B cell (primary cell): ENCODE data around the gene CCR9. TPM values are rescaled to one million over a fixed set of nuclear protein-coding genes. Genes with fewer than 3 reads are reported as not detected.

Experiments
- ATAC-seq: fragments of 200-7000 bp; cut with Tn5 transposase; one replicate; pipeline ENCODE4 v1.10.0; 2021; ENCODE audit warnings: low read depth, mild to moderate bottlenecking, moderate number of reproducible peaks, moderate library complexity
- CTCF ChIA-PET: fragments of 350-600 bp; sonication (Branson Sonifier 250); formaldehyde crosslinking; loops from one replicate; lab custom pipeline; 2021; ENCODE audit warnings: antibody characterized with exemption, inconsistent platforms; lab: Charles Lee
- POLR2A ChIA-PET: fragments of 350-600 bp; sonication (Branson Sonifier 250); formaldehyde crosslinking; loops from one replicate; lab custom pipeline; 2021; ENCODE audit warnings: antibody characterized with exemption; lab: Charles Lee
- DNase-seq: peaks from one replicate; pipeline ENCODE4 v3.0.0; 2013
- H2AFZ ChIP-seq: 2 replicates; pipeline ENCODE4 v1.6.1; 2012; ENCODE audit warnings: mild to moderate bottlenecking, low read depth, low read length; ENCODE audit not compliant: insufficient read depth, poor library complexity, severe bottlenecking
- H3K27ac ChIP-seq, 2 donors: 1 replicate in 1 of 2; 2 replicates in 1 of 2; pipeline ENCODE4 v1.5.1; 2012 to 2013; ENCODE audit warnings: low read length in 2 of 2, mild to moderate bottlenecking in 2 of 2, moderate library complexity in 1 of 2
- H3K27me3 ChIP-seq, 4 experiments: fragments of 200-600 bp in 1 of 4; sonication (generic) in 1 of 4; replicated peaks in 1 of 4; 1 replicate in 2 of 4; 2 replicates in 2 of 4; pipeline versions ENCODE4 v1.6.1 to v1.7.0; 2013 to 2016; ENCODE audit warnings: low read length in 3 of 4, mild to moderate bottlenecking in 2 of 4, mixed read lengths in 1 of 4, moderate library complexity in 1 of 4; ENCODE audit not compliant: insufficient read depth in 4 of 4, control insufficient read depth in 3 of 4; ENCODE audit errors: control extremely low read depth in 1 of 4
- H3K36me3 ChIP-seq, 2 experiments: replicated peaks in 1 of 2; 1 replicate in 1 of 2; 2 replicates in 1 of 2; pipeline versions ENCODE4 v1.6.1 to v1.7.1; 2013; ENCODE audit warnings: low read length in 1 of 2; ENCODE audit not compliant: insufficient read depth in 2 of 2, control insufficient read depth in 1 of 2; ENCODE audit errors: control extremely low read depth in 1 of 2, extremely low read depth in 1 of 2
- H3K4me1 ChIP-seq, 2 donors: fragments of 200-600 bp in 1 of 2; sonication (generic) in 1 of 2; 1 replicate in 1 of 2; 2 replicates in 1 of 2; pipeline versions ENCODE4 v1.5.1 to v1.6.1; 2013 to 2017; ENCODE audit warnings: low read length in 2 of 2; ENCODE audit not compliant: control insufficient read depth in 2 of 2, insufficient read depth in 2 of 2
- H3K4me2 ChIP-seq: replicated peaks from 2 replicates; pipeline ENCODE3; 2012; ENCODE audit warnings: mild to moderate bottlenecking, low read depth, low read length; ENCODE audit not compliant: poor library complexity, severe bottlenecking
- H3K4me3 ChIP-seq, 5 experiments: fragments of 200-600 bp in 1 of 5; sonication (generic) in 1 of 5; 1 replicate in 3 of 5; 2 replicates in 2 of 5; pipeline versions ENCODE4 v1.5.1 to v1.7.0; 2011 to 2016; ENCODE audit warnings: low read length in 4 of 5, mild to moderate bottlenecking in 4 of 5, low read depth in 2 of 5, control low read depth in 1 of 5, moderate library complexity in 1 of 5; ENCODE audit not compliant: insufficient read depth in 1 of 5; ENCODE audit errors: control extremely low read depth in 1 of 5, extremely low read depth in 1 of 5
- H3K79me2 ChIP-seq: fragments of 200-600 bp; sonication (generic); one replicate; pipeline ENCODE4 v1.6.0; 2016; ENCODE audit warnings: low read length; ENCODE audit not compliant: control insufficient read depth, insufficient read depth
- H3K9ac ChIP-seq: fragments of 200-600 bp; sonication (generic); 2 replicates; pipeline ENCODE4 v1.6.1; 2017; ENCODE audit warnings: mild to moderate bottlenecking, low read length, moderate library complexity
- H3K9me3 ChIP-seq, 3 donors: one replicate each; pipeline versions ENCODE4 v1.6.1 to v1.7.1; 2013; ENCODE audit warnings: low read length in 2 of 3; ENCODE audit not compliant: control insufficient read depth in 2 of 3, insufficient read depth in 1 of 3; ENCODE audit errors: control extremely low read depth in 1 of 3
- H4K20me1 ChIP-seq: 2 replicates; pipeline ENCODE4 v1.6.0; 2012; ENCODE audit warnings: mild to moderate bottlenecking, low read length; ENCODE audit not compliant: insufficient read depth, control insufficient read depth, poor library complexity, severe bottlenecking
- H3K27ac Mint-ChIP-seq: one replicate; pipeline ENCODE4 v1.8.0; 2021; ENCODE audit warnings: mixed read lengths
- H3K27me3 Mint-ChIP-seq: one replicate; pipeline ENCODE4 v1.8.0; 2021; ENCODE audit warnings: mixed read lengths
- H3K4me1 Mint-ChIP-seq: one replicate; pipeline ENCODE4 v1.8.0; 2021; ENCODE audit warnings: mixed read lengths
- H3K4me3 Mint-ChIP-seq: one replicate; pipeline ENCODE4 v1.8.0; 2021; ENCODE audit warnings: mixed read lengths
- H3K9me3 Mint-ChIP-seq: one replicate; pipeline ENCODE4 v1.8.0; 2022; ENCODE audit warnings: mixed read lengths; ENCODE audit not compliant: insufficient read depth
- CTCF ChIP-seq: fragments of 200-600 bp; IDR thresholded peaks from one replicate; pipeline ENCODE4 v1.8.0; 2022; ENCODE audit warnings: antibody characterized with exemption, mild to moderate bottlenecking
- EZH2 ChIP-seq: IDR thresholded peaks from 2 replicates; pipeline ENCODE4 v1.6.1; 2012; ENCODE audit warnings: borderline replicate concordance, low read depth, mild to moderate bottlenecking, moderate library complexity, low read length; ENCODE audit not compliant: insufficient read depth, poor library complexity, severe bottlenecking
- WGBS: methylation state at CpG from one replicate; pipeline ENCODE4 v1.1.5; 2013; ENCODE audit warnings: missing lambda C conversion rate; ENCODE audit not compliant: insufficient coverage; 5-methylcytosine and 5-hydroxymethylcytosine counted together
- intact Hi-C: fragments of 100-400 bp; cut with micrococcal nuclease; formaldehyde crosslinking; loops from one replicate; pipeline ENCODE4 v1.10.0; 2022
- polyA plus RNA-seq: library from polyadenylated mRNA; depleted of rRNA; stranded (reverse); fragments of >200 nt; gene quantifications from 2 replicates; pipeline ENCODE4 v1.2.3, GENCODE V29; 2012
- total RNA-seq, 2 donors: library from RNA; stranded (reverse); fragments of 120-200 nt in 1 of 2; gene quantifications; 1 replicate in 1 of 2; 2 replicates in 1 of 2; pipeline versions ENCODE4 v1.2.3 to v1.2.4, GENCODE V29; 2013 to 2022

The CCR9 gene
- total and polyA plus RNA-seq, 2 donors (not counting 1 experiment from before 2014, with no cell fraction given): 0.76 to 1.1 TPM

GRCh38 chr3:45940004-45940780, 53.8 kb downstream of the CCR9 start:
- Histone ChIP-seq H3K79me2 (no peaks in the 10 kb centered on the region), H3K27me3 (no peaks in the 10 kb centered on the region), H3K27ac (no peak overlapping the region), H4K20me1 (no peaks in the 10 kb centered on the region), H3K4me2 (no peak overlapping the region), H2AFZ (no peak overlapping the region), H3K36me3 (peaks cover 0 to 34% of the 10 kb centered on the region in 2 experiments), H3K9ac (no peak overlapping the region), H3K9me3 (no peaks in the 10 kb centered on the region), H3K4me3 (no peak overlapping the region), H3K4me1 (peaks cover 0 to 5% of the 10 kb centered on the region in 2 donors)
- no peaks in the 10 kb centered on the region for H3K9me3 Mint-ChIP-seq
- H3K27ac Mint-ChIP-seq: no peak overlapping the region
- intact Hi-C loops: no loop called here
- DNase-seq (no peak), ATAC-seq (no peak)
- TF ChIP-seq EZH2: no peak
- TF ChIP-seq CTCF: no peak
- ChIA-PET CTCF (interaction anchor here (1.0 to 5.2 kb wide), 11 partner anchors 8 to 487 kb away, joined by 3 to 193 read pairs (median 8); partner anchors contain the start of genes CCR1 and CCR5), POLR2A (no interaction called here)
- H3K4me3 Mint-ChIP-seq: no peak overlapping the region
- no peaks in the 10 kb centered on the region for H3K4me1 Mint-ChIP-seq
- 91% methylated on average over 7 of the region's 7 CpGs for WGBS
- H3K27me3 Mint-ChIP-seq: no peaks in the 10 kb centered on the region

- Mint-ChIP-seq H3K27ac (no peak overlapping the region), H3K4me1 (no peaks in the 10 kb centered on the region), H3K4me3 (no peak overlapping the region), H3K9me3 (no peaks in the 10 kb centered on the region), H3K27me3 (no peaks in the 10 kb centered on the region)
- Histone ChIP-seq H3K27me3 (no peaks in the 10 kb centered on the region), H4K20me1 (no peaks in the 10 kb centered on the region), H3K79me2 (no peaks in the 10 kb centered on the region), H3K4me1 (peaks cover 0 to 5% of the 10 kb centered on the region in 2 donors), H3K27ac (no peak overlapping the region), H3K36me3 (peaks cover 0 to 30% of the 10 kb centered on the region in 2 experiments), H3K9me3 (no peaks in the 10 kb centered on the region), H3K4me3 (no peak overlapping the region), H2AFZ (no peak overlapping the region), H3K4me2 (no peak overlapping the region), H3K9ac (no peak overlapping the region)
- intact Hi-C loops: no loop called here
- TF ChIP-seq CTCF (no peak), EZH2 (no peak)
- no peak for ATAC-seq
- no peak for DNase-seq
- CTCF ChIA-PET: interaction anchor here (1.1 to 5.2 kb wide), 7 partner anchors 9 to 438 kb away, joined by 3 to 193 read pairs (median 31); partner anchors contain the start of genes CCR1 and CCR5
- POLR2A ChIA-PET: no interaction called here
- 93% methylated on average over 6 of the region's 6 CpGs for WGBS
These were observed 54.5 kb downstream of the CCR9 start for GRCh38 chr3:45940781-45941365.
